GM18502 (cell line): ENCODE results near the gene DYRK4.

Experiments used
- ATAC-seq: cut with Tn5 transposase; IDR thresholded peaks from one replicate; pipeline ENCODE4 v1.9.1; 2021; ENCODE audit warnings: mild to moderate bottlenecking; ENCODE audit not compliant: unreplicated experiment, poor library complexity

DYRK4 gene

DNA sequence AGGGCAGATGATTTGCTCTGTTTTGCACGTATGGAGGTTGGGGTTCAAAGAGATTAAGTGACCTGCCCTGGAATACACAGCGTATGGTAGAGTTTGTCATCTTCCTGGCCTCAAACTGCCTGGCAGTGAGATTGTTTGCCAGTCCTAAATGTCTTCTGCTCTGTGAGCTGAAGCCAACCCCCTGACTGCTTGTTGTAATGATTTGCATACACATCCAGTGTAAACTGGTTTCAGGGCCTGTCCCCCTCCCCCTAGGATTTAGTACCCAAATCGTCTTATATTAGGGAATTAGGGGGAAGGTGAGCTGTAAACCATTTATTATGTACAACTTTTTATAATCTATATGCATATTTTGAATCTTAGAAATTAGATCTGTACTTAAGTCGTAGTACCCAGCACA is 48.5 kb downstream of the DYRK4 start:
- no peak for ATAC-seq

DNA sequence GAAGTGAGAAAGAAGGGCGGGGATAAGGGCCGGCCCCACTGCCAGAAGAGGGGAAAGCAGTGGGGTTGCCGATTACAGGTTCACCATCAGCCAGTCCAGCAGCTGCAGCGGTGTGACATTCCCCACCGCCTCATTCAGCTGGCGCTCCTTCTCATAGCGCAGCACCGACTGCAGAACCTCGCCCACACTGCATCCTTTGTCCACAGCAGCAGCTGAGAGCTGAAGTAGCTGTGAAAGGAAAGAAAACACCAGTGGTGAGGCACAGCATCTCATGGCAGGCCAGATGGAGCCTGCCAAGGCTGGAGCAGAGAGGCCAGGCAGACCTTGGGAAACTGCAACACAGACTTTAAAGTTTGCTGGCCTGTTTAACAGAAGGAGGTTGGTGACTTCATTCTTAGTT is 53.7 kb downstream of the DYRK4 start:
- no peak for ATAC-seq

DNA sequence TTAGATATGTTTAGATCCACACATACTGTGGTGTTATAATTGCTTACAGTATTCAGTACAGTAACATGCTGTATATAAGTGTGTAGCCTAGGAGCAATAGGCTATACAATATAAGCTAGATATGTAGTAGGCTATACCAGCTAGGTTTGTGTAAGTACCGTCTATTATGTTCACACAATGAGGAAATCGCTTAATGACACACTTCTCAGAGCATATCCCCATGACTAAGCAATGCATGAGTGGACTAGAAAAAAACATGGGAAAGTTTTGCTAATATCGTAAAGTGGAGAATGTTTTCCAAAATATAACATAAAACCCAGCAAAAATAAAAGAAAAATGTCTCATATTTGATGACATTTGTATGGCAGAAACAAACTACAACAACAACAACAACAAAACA is 59.5 kb downstream of the DYRK4 start:
- no peak for ATAC-seq

DNA sequence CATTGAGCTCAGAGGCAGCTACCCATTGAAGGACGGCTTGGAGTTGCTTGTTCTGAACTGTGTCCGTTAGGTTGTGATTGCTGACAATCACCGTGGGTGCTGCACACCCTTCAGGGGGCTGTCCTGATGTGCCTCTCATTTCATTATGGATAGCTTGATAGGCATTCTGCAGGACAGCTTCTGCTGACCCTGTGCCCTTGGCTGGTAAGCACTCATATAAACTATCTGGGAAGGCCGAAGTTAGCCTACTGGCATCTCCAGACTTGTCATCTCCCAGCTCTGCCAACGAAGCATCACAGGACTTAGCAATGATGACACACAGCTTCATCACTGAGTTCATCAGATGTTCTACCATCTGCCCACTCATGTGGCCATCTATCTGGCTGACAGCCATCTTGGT is 64.5 kb downstream of the DYRK4 start:
- ATAC-seq: no peak

DNA sequence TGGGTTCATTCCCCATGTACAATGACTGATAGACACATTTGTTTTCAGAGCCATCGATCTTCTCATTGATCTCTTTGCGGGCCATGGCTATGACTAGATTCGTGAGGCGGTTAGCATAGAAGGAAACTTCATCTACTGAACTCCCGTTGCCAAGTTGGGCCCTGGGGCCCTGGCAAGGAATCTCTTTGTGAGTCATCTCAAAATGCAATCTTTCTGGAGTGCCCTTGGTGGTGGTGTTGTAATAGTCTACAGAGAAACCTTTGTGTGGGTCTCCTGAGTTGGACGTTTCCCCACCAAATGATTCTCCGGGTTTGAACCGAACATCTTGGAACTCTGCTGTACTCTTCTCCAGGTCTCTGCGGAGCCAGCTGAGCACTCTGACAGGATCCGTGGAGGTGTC is 66.4 kb downstream of the DYRK4 start:
- ATAC-seq: no peak

DNA sequence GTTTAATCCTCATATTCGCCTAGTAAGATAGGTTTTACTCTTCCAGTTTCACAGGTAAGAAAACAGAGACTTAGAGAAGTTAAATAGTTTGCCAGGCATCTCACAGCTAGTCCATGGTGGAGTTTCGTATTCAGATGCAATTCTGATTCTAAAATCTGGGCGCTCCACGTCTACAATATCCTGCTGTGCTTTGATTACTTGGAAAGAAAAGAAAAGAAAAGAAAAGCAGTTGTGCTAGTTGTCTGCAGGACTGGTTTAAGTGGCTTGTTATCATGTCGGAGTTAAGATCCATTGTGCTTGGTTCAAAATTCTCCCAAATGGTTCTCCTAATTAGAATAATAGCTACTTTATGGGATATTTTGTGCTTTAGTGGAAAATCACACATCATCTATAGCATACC is 68.3 kb downstream of the DYRK4 start:
- ATAC-seq: no peak

DNA sequence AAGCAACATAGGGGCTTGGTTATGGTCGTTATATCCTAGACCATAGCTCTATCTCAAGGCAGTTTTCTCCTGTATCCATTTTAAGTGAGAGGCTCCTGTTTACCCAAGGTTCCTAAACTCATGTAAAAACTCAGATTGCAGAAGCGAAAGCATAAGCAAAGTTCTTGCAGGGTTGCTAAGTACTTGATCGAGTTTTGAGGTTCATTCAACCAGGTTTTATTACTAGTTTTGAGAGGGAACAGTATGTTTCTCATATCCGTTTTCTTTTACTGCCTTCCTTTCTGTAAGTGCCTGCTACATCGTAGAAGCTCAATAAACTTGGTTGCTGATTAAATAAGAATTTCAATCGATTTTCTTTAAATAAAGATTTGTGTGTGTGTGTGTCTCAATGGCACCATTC is 81.7 kb downstream of the DYRK4 start:
- ATAC-seq: no peak

DNA sequence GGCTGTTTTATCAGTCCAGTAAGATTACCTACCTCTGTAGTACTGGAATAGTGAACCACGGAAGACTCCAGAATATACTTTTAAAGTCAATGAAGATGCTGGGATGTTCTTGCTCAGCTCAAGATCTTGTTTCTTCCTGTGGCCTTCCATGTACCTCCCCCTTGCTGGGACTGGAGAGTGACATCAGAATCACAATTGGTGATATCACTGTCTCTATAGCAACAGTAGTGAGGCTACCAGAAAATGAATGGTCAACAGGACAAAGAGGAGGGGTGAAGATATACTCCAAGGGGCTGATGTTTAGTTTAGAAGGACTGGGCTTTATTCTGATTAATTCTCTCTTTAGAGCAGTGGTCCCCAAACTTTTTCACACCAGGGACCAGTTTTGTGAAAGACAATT is 83.0 kb downstream of the DYRK4 start:
- no peak for ATAC-seq

DNA sequence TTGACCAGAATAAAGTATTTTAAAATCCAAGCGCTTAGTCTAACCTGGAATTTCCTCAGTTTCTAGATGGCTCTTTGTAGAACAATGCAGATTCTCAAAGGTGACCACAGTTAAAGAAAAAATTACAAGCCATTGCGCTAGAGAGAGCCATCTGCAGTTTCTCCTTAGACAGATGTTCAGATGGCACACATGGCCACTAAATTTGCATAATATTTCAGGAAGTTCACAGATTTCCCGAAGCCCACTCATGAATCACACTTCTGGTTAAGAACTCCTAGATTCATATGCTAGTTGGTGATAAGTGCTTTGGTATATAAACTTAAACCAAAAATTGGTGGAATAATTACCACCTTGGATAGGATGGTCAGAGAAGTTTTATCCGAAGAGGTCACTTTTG is 86.1 kb downstream of the DYRK4 start:
- peak; percentile 38 for ATAC-seq

DNA sequence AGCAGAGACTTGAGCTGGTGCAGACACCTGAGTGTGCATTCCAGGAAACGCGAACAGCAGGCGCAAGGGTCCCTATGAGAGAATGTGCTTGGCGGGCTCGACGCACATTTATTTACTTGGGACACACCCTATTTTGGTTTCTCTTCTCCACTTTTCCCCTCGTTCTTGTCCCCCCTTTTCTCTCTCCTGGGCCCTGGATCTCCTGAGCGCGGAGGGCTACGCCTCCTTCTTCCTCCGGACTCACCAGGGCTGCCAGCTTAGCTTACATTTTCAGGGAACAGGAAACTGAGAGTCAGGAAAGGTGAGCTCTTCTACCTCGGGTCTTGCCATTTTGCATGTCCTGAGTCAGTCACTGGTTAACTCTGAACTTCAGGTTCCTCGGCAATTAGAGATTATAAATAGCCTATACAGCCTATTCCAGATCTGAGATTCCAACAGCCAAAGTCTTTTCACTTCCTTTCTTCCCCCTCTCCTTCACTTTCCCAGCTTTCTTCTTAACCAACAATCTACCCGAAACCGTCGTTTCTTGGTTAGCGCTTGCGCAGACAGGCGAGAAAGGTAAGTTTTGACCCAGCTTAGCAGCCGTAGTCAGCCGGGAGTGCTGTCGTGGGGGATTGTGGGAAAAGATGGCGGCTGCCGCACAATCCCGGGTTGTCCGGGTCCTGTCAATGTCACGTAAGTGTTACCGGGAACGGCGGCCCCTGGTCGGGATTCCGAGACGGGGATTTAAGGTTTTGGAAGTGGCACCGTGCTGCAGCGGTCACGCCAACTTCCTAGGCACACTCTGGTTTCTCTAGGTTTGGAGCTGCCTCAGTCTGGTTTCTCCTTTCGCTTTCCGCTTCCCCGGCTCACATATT is 86.7 kb downstream of the DYRK4 start, which contains the start of the genes AKAP3 and NDUFA9:
AKAP3 (minus strand) TSS at position 551 of the 857 bp plus-strand sequence. CDS start 10,855 bp downstream, outside the sequence.
NDUFA9 (plus strand) TSS at position 614 of the 857 bp plus-strand sequence; CDS start at position 627, 13 bp downstream.
- ATAC-seq: peak; percentile 82

DNA sequence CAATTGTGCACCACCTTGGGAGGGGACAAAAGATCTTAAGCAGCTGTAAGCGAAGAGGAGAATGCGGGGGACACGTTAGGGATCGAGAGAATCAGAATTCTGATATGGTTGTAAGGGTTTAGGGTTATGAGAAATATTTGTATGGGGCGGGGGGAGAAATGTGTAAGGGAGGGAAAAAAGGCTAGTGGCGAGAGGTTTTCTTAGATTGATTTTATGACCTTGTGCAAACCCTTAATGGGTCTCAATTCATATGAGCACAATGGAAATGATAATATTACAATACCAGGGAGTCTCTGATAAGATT is 87.3 kb downstream of the DYRK4 start:
- ATAC-seq: no peak

DNA sequence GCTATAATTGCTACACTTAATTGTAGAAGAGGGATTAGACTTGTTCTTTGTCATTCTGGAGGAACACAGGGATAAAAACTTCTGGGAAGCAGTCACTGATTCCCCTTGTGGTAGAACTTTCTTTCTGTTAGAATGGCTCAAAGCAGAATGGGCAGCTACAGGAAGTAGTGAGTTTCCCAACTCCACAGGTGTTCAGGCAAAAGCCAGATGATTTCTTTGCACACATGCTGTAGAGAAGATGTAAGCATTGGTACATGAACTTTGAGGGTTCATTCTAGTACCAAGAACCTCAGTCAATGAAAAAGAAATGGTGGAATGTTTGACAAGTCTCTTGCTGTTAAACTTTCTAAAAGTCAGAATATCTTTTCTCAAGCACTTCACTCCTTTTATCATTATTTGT is 91.2 kb downstream of the DYRK4 start:
- ATAC-seq: no peak

DNA sequence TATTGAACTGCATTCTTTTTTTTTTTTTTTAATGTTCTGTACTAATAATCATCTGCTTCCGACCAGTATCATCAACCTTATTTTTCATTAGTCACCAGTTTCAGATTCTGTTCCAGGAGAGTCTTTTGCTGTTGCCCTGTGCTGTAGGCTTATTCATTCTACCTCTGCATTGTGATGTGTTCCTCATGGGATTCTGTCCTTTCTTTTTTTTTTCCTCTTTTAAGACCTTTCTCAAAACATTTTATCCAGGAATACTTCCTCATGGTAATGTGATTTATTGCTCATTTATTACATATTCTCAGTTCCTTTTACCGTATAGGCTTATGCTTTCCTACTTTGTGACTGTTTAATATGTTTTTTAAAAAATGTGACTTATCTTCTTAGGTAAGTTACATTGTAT is 91.7 kb downstream of the DYRK4 start:
- ATAC-seq: no peak
